HEK293 (cell line): ENCODE data around the gene SULT1C3.

Experiments used
- CTCF ChIA-PET: fragments of 350-600 bp; formaldehyde crosslinking; extraction: SDS; loops from one replicate; lab custom pipeline; 2021; ENCODE audit warnings: antibody characterized with exemption; lab: Yijun Ruan, JAX
- POLR2A ChIA-PET: fragments of 300-600 bp; formaldehyde crosslinking; extraction: SDS; loops from one replicate; lab custom pipeline; 2020; ENCODE audit warnings: antibody characterized with exemption, inconsistent platforms; lab: Yijun Ruan, JAX
- H3K27ac ChIP-seq: fragments of 200-500 bp; sonication (Bioruptor generic); 2 replicates; pipeline ENCODE4 v1.5.1; 2014; ENCODE audit warnings: low read depth, low read length, control low read depth, inconsistent platforms; ENCODE audit errors: extremely low read depth
- H3K36me3 ChIP-seq, 2 experiments: fragments of 200-500 bp in 1 of 2; sonication (Bioruptor generic) in 1 of 2; 1 replicate in 1 of 2; 2 replicates in 1 of 2; pipeline ENCODE4 v1.5.1; 2014 to 2017; ENCODE audit warnings: inconsistent platforms in 2 of 2, low read length in 2 of 2; ENCODE audit not compliant: control insufficient read depth in 2 of 2, insufficient read depth in 1 of 2
- H3K4me1 ChIP-seq: fragments of 200-500 bp; sonication (Bioruptor generic); 2 replicates; pipeline ENCODE4 v1.5.1; 2014; ENCODE audit warnings: mild to moderate bottlenecking, low read length, inconsistent platforms; ENCODE audit not compliant: control insufficient read depth, insufficient read depth
- H3K4me3 ChIP-seq: 2 replicates; pipeline ENCODE4 v1.5.1; 2011; ENCODE audit warnings: low read depth, mild to moderate bottlenecking, control low read depth, low read length, moderate library complexity
- H3K9me3 ChIP-seq: fragments of 200-500 bp; sonication (Bioruptor generic); 2 replicates; pipeline ENCODE4 v1.5.1; 2014; ENCODE audit warnings: low read depth, low read length, inconsistent platforms; ENCODE audit not compliant: control insufficient read depth, insufficient read depth
- BCL11A ChIP-seq: fragments of 450-650 bp; formaldehyde crosslinking; IDR thresholded peaks from 2 replicates; pipeline ENCODE4 v1.5.1; 2016; ENCODE audit warnings: low read depth, missing biosample characterization, missing genetic modification characterization
- HOXD13 ChIP-seq: sonication (generic); formaldehyde crosslinking; IDR thresholded peaks from 2 replicates; pipeline ENCODE4 v1.8.0; 2022; ENCODE audit warnings: missing genetic modification reagents, borderline replicate concordance
- KLF8 ChIP-seq: fragments of 450-650 bp; formaldehyde crosslinking; IDR thresholded peaks from 2 replicates; pipeline ENCODE4 v1.5.1; 2016; ENCODE audit warnings: missing biosample characterization, missing genetic modification characterization
- SP2 ChIP-seq: fragments of 450-650 bp; formaldehyde crosslinking; IDR thresholded peaks from 2 replicates; pipeline ENCODE4 v1.5.1; 2016; ENCODE audit warnings: missing biosample characterization, missing genetic modification characterization
- YY2 ChIP-seq: fragments of 450-650 bp; formaldehyde crosslinking; IDR thresholded peaks from 2 replicates; pipeline ENCODE4 v1.5.1; 2016; ENCODE audit warnings: missing biosample characterization, missing genetic modification characterization
- ZBTB17 ChIP-seq: fragments of 450-650 bp; formaldehyde crosslinking; IDR thresholded peaks from 2 replicates; pipeline ENCODE4 v1.5.1; 2016; ENCODE audit warnings: missing biosample characterization, missing genetic modification characterization
- ZBTB8A ChIP-seq: fragments of 450-650 bp; formaldehyde crosslinking; IDR thresholded peaks from 2 replicates; pipeline ENCODE4 v1.5.1; 2016; ENCODE audit warnings: missing biosample characterization, missing genetic modification characterization
- ZFP41 ChIP-seq: fragments of 450-650 bp; formaldehyde crosslinking; IDR thresholded peaks from 2 replicates; pipeline ENCODE4 v1.5.1; 2016; ENCODE audit warnings: missing biosample characterization, missing genetic modification characterization, borderline replicate concordance
- ZNF10 ChIP-seq: fragments of 450-650 bp; formaldehyde crosslinking; IDR thresholded peaks from 2 replicates; pipeline ENCODE4 v1.5.1; 2017; ENCODE audit warnings: missing biosample characterization, missing genetic modification characterization
- ZNF132 ChIP-seq: fragments of 450-650 bp; formaldehyde crosslinking; IDR thresholded peaks from 2 replicates; pipeline ENCODE4 v1.5.1; 2017; ENCODE audit warnings: missing biosample characterization, missing genetic modification characterization, borderline replicate concordance
- ZNF146 ChIP-seq: fragments of 450-650 bp; formaldehyde crosslinking; IDR thresholded peaks from 2 replicates; pipeline ENCODE4 v1.5.1; 2016; ENCODE audit warnings: missing biosample characterization, missing genetic modification characterization
- ZNF2 ChIP-seq: fragments of 450-650 bp; formaldehyde crosslinking; IDR thresholded peaks from 2 replicates; pipeline ENCODE4 v1.5.1; 2016; ENCODE audit warnings: missing biosample characterization, missing genetic modification characterization
- ZNF221 ChIP-seq: fragments of 450-650 bp; formaldehyde crosslinking; IDR thresholded peaks from 2 replicates; pipeline ENCODE4 v1.5.1; 2017; ENCODE audit warnings: missing biosample characterization, missing genetic modification characterization, borderline replicate concordance
- ZNF24 ChIP-seq: fragments of 450-650 bp; formaldehyde crosslinking; IDR thresholded peaks from 2 replicates; pipeline ENCODE4 v1.5.1; 2016; ENCODE audit warnings: missing biosample characterization, missing genetic modification characterization
- ZNF426 ChIP-seq: fragments of 450-650 bp; formaldehyde crosslinking; IDR thresholded peaks from 2 replicates; pipeline ENCODE4 v1.5.1; 2017; ENCODE audit warnings: missing biosample characterization, missing genetic modification characterization, mild to moderate bottlenecking, inconsistent platforms, moderate library complexity
- ZNF501 ChIP-seq: fragments of 450-650 bp; formaldehyde crosslinking; IDR thresholded peaks from 2 replicates; pipeline ENCODE4 v1.5.1; 2016; ENCODE audit warnings: missing biosample characterization, missing genetic modification characterization
- ZNF530 ChIP-seq: fragments of 450-650 bp; formaldehyde crosslinking; IDR thresholded peaks from 2 replicates; pipeline ENCODE4 v1.5.1; 2016; ENCODE audit warnings: low read depth, missing biosample characterization, missing genetic modification characterization
- ZNF561 ChIP-seq: fragments of 450-650 bp; IDR thresholded peaks from 2 replicates; pipeline ENCODE4 v1.5.1; 2018; ENCODE audit warnings: missing biosample characterization, missing genetic modification characterization, borderline replicate concordance
- ZNF623 ChIP-seq: fragments of 450-650 bp; formaldehyde crosslinking; IDR thresholded peaks from 2 replicates; pipeline ENCODE4 v1.5.1; 2016; ENCODE audit warnings: missing biosample characterization, missing genetic modification characterization
- ZNF677 ChIP-seq: fragments of 450-650 bp; IDR thresholded peaks from 2 replicates; pipeline ENCODE4 v1.5.0; 2018; ENCODE audit warnings: missing biosample characterization, mild to moderate bottlenecking, missing genetic modification characterization, moderate library complexity
- TF ChIP-seq, protein P1 (sequence below): fragments of 450-650 bp; formaldehyde crosslinking; IDR thresholded peaks from 2 replicates; pipeline ENCODE4 v1.5.1; 2016; ENCODE audit warnings: missing biosample characterization, missing genetic modification characterization
- TF ChIP-seq, protein P2 (sequence below): fragments of 450-650 bp; formaldehyde crosslinking; IDR thresholded peaks from 2 replicates; pipeline ENCODE4 v1.5.1; 2017; ENCODE audit warnings: missing biosample characterization, missing genetic modification characterization
- TF ChIP-seq, protein P3 (sequence below): fragments of 450-650 bp; formaldehyde crosslinking; IDR thresholded peaks from 2 replicates; pipeline ENCODE4 v1.5.1; 2016; ENCODE audit warnings: missing biosample characterization, missing genetic modification characterization
- TF ChIP-seq, protein P4 (sequence below): fragments of 450-650 bp; formaldehyde crosslinking; IDR thresholded peaks from 2 replicates; pipeline ENCODE4 v1.5.1; 2017; ENCODE audit warnings: missing biosample characterization, missing genetic modification characterization

The SULT1C3 gene

DNA sequence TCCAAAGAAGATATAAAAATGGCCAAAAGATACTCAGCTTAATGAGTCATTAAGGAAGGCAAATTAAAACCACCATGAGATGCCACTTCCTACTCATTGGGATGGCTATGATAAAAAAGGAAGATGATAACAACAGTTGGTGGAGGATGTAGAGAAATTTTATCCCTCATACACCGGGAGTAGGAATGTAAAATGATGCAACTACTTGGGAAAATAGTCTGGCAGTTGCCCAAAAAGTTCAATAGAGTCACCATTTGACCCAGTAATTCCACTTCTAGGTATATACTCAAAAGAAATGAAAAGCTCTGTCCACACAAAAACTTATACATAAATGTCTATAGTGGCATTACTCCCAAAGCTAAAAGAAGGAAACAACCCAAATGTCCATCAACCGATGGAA is 38.9 kb downstream of the SULT1C3 start:
- Histone ChIP-seq H3K9me3 (no peaks in the 10 kb centered on the region), H3K4me1 (no peaks in the 10 kb centered on the region), H3K27ac (no peak overlapping the region), H3K4me3 (no peak overlapping the region), H3K36me3 (no peaks in the 10 kb centered on the region)
- ChIA-PET CTCF (no interaction called here), POLR2A (no interaction called here)
- TF ChIP-seq ZNF561 (tag by site-specific recombination) (no peak), ZNF677 (tag by site-specific recombination) (no peak), HOXD13 (no peak), ZNF24 (tag by site-specific recombination) (no peak), BCL11A (tag by site-specific recombination) (no peak), ZBTB17 (tag by site-specific recombination) (no peak), ZNF623 (no peak), KLF8 (tag by site-specific recombination) (no peak), ZNF146 (tag by site-specific recombination) (no peak), YY2 (no peak), ZNF501 (tag by site-specific recombination) (no peak), ZNF530 (tag by site-specific recombination) (no peak), ZBTB8A (tag by site-specific recombination) (no peak), ZNF132 (tag by site-specific recombination) (no peak)
- TF ChIP-seq, protein P1, sequence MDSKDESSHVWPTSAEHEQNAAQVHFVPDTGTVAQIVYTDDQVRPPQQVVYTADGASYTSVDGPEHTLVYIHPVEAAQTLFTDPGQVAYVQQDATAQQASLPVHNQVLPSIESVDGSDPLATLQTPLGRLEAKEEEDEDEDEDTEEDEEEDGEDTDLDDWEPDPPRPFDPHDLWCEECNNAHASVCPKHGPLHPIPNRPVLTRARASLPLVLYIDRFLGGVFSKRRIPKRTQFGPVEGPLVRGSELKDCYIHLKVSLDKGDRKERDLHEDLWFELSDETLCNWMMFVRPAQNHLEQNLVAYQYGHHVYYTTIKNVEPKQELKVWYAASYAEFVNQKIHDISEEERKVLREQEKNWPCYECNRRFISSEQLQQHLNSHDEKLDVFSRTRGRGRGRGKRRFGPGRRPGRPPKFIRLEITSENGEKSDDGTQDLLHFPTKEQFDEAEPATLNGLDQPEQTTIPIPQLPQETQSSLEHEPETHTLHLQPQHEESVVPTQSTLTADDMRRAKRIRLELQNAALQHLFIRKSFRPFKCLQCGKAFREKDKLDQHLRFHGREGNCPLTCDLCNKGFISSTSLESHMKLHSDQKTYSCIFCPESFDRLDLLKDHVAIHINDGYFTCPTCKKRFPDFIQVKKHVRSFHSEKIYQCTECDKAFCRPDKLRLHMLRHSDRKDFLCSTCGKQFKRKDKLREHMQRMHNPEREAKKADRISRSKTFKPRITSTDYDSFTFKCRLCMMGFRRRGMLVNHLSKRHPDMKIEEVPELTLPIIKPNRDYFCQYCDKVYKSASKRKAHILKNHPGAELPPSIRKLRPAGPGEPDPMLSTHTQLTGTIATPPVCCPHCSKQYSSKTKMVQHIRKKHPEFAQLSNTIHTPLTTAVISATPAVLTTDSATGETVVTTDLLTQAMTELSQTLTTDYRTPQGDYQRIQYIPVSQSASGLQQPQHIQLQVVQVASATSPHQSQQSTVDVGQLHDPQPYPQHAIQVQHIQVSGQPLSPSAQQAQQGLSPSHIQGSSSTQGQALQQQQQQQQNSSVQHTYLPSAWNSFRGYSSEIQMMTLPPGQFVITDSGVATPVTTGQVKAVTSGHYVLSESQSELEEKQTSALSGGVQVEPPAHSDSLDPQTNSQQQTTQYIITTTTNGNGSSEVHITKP (tag by site-specific recombination) = no peak
- TF ChIP-seq, protein P2, sequence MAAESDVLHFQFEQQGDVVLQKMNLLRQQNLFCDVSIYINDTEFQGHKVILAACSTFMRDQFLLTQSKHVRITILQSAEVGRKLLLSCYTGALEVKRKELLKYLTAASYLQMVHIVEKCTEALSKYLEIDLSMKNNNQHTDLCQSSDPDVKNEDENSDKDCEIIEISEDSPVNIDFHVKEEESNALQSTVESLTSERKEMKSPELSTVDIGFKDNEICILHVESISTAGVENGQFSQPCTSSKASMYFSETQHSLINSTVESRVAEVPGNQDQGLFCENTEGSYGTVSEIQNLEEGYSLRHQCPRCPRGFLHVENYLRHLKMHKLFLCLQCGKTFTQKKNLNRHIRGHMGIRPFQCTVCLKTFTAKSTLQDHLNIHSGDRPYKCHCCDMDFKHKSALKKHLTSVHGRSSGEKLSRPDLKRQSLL (tag by site-specific recombination) = no peak
- TF ChIP-seq, protein P3, sequence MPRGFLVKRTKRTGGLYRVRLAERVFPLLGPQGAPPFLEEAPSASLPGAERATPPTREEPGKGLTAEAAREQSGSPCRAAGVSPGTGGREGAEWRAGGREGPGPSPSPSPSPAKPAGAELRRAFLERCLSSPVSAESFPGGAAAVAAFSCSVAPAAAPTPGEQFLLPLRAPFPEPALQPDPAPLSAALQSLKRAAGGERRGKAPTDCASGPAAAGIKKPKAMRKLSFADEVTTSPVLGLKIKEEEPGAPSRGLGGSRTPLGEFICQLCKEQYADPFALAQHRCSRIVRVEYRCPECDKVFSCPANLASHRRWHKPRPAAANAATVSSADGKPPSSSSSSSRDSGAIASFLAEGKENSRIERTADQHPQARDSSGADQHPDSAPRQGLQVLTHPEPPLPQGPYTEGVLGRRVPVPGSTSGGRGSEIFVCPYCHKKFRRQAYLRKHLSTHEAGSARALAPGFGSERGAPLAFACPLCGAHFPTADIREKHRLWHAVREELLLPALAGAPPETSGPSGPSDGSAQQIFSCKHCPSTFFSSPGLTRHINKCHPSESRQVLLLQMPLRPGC (tag by site-specific recombination) = no peak

DNA sequence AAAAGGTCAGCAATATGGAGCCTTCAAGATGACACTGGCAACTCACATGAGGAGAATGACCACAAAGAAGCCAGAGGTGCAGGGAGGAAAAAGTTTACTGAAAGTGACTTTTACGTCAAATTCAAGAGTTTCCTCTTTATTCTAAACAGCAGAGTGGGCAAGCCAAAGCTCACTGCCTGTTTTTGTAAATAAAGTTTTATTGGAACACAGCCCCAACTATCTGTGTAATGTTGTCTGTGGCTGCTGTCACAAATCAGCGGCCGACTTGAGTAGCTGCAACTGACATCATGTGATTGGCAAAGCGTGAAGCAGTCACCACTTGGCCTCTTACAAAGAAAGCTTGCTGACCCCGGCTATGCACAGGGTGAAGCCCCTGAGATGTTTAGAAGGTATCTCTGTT is 39.7 kb downstream of the SULT1C3 start:
- Histone ChIP-seq H3K4me1 (no peaks in the 10 kb centered on the region), H3K4me3 (no peak overlapping the region)
- no peak for TF ChIP-seq SP2 (tag by site-specific recombination)
- no peak for TF ChIP-seq ZNF221 (tag by site-specific recombination)
- no peak for TF ChIP-seq ZFP41
- no peak for TF ChIP-seq ZNF426
- no peak for TF ChIP-seq ZNF2
- TF ChIP-seq, protein P4, sequence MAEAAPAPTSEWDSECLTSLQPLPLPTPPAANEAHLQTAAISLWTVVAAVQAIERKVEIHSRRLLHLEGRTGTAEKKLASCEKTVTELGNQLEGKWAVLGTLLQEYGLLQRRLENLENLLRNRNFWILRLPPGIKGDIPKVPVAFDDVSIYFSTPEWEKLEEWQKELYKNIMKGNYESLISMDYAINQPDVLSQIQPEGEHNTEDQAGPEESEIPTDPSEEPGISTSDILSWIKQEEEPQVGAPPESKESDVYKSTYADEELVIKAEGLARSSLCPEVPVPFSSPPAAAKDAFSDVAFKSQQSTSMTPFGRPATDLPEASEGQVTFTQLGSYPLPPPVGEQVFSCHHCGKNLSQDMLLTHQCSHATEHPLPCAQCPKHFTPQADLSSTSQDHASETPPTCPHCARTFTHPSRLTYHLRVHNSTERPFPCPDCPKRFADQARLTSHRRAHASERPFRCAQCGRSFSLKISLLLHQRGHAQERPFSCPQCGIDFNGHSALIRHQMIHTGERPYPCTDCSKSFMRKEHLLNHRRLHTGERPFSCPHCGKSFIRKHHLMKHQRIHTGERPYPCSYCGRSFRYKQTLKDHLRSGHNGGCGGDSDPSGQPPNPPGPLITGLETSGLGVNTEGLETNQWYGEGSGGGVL = no peak
- TF ChIP-seq ZNF10 (tag by site-specific recombination) = no peak
- TF ChIP-seq, all 188 proteins: peak for 0
- ChIA-PET POLR2A (interaction anchor here (0.6 kb wide), 1 partner anchor 10 kb away, joined by 4 read pairs; the partner anchor contains the start of gene SULT1C2), CTCF (interaction anchor here (0.5 kb wide), 1 partner anchor 1737 kb away, joined by 3 read pairs; no protein-coding TSS in a partner anchor)
- H3K27ac ChIP-seq = no peak overlapping the region
- no peaks in the 10 kb centered on the region for H3K9me3 ChIP-seq
- no peaks in the 10 kb centered on the region for H3K36me3 ChIP-seq
